ENCODE results near the gene OPN4.
"Not testable (repeated sequence)": the region's sequence is repeated elsewhere in the genome, so short reads cannot be mapped to it uniquely, and the experiment has no call there.

Gene OPN4

GRCh38 chr10:86654411-86655172 lies at the start of gene OPN4:
Gene OPN4, plus strand, starts transcription at chr10:86654547. Its CDS starts 237 bp downstream, at chr10:86654784.
- DNase-seq = no peak

- DNase-seq = no peak
These were observed 46.7 kb upstream of the OPN4 start for GRCh38 chr10:86607674-86608073.

GRCh38 chr10:86609920-86610319 lies 44.4 kb upstream of the OPN4 start:
- DNase-seq = no peak

GRCh38 chr10:86611386-86611785 lies 43.0 kb upstream of the OPN4 start:
- DNase-seq = no peak

GRCh38 chr10:86613096-86613495 lies 41.3 kb upstream of the OPN4 start:
- DNase-seq = no peak

GRCh38 chr10:86613905-86614304 lies 40.4 kb upstream of the OPN4 start:
- DNase-seq = no peak

- DNase-seq = no peak
These were observed 39.5 kb upstream of the OPN4 start for GRCh38 chr10:86614853-86615252.

GRCh38 chr10:86617278-86617677 lies 37.1 kb upstream of the OPN4 start:
- not testable (repeated sequence) for DNase-seq

- no peak for DNase-seq
These were observed 26.0 kb upstream of the OPN4 start for GRCh38 chr10:86628311-86628710.

- DNase-seq = no peak
These were observed 24.3 kb upstream of the OPN4 start for GRCh38 chr10:86630079-86630478.

GRCh38 chr10:86632009-86632800 lies 22.1 kb upstream of the OPN4 start:
- DNase-seq = no peak

GRCh38 chr10:86632951-86633350 lies 21.4 kb upstream of the OPN4 start:
- DNase-seq = no peak

GRCh38 chr10:86635402-86635801 lies 18.9 kb upstream of the OPN4 start:
- DNase-seq = no peak

GRCh38 chr10:86636311-86636710 lies 18.0 kb upstream of the OPN4 start:
- DNase-seq = no peak

GRCh38 chr10:86642021-86642420 lies 12.3 kb upstream of the OPN4 start:
- no peak for DNase-seq

GRCh38 chr10:86642499-86642898 lies 11.8 kb upstream of the OPN4 start:
- no peak for DNase-seq

GRCh38 chr10:86644152-86644793 lies 10.1 kb upstream of the OPN4 start:
- DNase-seq = no peak

GRCh38 chr10:86644794-86645445 lies 9.4 kb upstream of the OPN4 start:
- no peak for DNase-seq

- DNase-seq = not testable (repeated sequence)
These were observed 8.7 kb upstream of the OPN4 start for GRCh38 chr10:86645621-86646165.

GRCh38 chr10:86646532-86646931 lies 7.8 kb upstream of the OPN4 start:
- DNase-seq = no peak

- DNase-seq = no peak
These were observed 7.4 kb upstream of the OPN4 start for GRCh38 chr10:86646933-86647332.

GRCh38 chr10:86647773-86648703 lies 6.3 kb upstream of the OPN4 start:
- no peak for DNase-seq
